RWPE1 (cell line): ENCODE results near the gene ELF4.

Experiments used
- CTCF ChIA-PET: fragments of 350-600 bp; sonication (Branson Sonifier 250); formaldehyde crosslinking; extraction: SDS; loops from one replicate; lab custom pipeline; 2021; lab: Yijun Ruan, JAX
- POLR2A ChIA-PET: fragments of 400-600 bp; formaldehyde crosslinking; extraction: SDS; loops from one replicate; lab custom pipeline; 2020; ENCODE audit warnings: antibody characterized with exemption; ENCODE audit not compliant: low non-redundant PET; lab: Yijun Ruan, JAX
- DNase-seq: peaks from one replicate; pipeline ENCODE4 v3.0.0; 2012; ENCODE audit warnings: low spot score
- H3K27ac ChIP-seq: fragments of 450-650 bp; 2 replicates; pipeline ENCODE4 v1.5.1; 2017
- TF ChIP-seq, protein P1 (sequence below): fragments of 450-650 bp; conservative IDR thresholded peaks from 2 replicates; pipeline ENCODE4 v1.5.1; 2017; ENCODE audit warnings: low read depth, mild to moderate bottlenecking

ELF4 gene

DNA sequence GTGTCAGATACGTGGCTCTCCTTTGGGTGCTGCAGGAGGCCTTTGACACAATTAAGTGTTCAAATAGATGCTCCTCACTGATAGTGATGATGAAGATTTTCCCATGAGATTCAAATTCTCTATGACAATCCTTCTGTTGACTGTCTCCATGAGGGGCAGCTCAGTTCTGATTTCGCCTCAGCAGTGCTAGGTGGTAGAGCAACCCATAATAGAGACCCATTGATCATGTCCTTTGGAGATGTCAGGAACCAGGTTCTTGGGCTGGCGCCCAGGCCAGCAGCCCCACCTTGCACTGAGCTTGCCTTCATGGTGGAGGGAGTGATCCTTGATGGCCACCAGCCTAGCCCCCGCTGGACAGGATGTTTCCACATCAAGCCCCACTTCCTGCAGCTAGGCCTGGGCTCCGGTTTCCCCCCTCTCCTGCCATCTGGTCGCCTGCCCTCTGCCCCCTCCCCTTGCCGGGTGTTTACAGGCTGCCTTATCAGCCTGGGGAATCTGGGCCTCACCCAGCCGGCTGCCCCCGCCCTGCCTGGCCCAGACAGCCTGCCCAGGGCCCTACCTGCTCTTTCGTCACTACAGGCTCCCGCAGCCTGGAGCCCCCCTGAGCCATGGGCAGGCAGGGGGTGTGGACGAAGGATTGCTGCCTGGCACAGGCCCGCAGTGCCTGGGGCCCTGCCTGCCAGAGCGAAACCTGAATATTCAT lies 12.6 kb downstream of the ELF4 start:
- ChIA-PET CTCF (no interaction called here), POLR2A (no interaction called here)
- peak overlapping the region; percentile 78 for H3K27ac ChIP-seq
- TF ChIP-seq, protein P1, sequence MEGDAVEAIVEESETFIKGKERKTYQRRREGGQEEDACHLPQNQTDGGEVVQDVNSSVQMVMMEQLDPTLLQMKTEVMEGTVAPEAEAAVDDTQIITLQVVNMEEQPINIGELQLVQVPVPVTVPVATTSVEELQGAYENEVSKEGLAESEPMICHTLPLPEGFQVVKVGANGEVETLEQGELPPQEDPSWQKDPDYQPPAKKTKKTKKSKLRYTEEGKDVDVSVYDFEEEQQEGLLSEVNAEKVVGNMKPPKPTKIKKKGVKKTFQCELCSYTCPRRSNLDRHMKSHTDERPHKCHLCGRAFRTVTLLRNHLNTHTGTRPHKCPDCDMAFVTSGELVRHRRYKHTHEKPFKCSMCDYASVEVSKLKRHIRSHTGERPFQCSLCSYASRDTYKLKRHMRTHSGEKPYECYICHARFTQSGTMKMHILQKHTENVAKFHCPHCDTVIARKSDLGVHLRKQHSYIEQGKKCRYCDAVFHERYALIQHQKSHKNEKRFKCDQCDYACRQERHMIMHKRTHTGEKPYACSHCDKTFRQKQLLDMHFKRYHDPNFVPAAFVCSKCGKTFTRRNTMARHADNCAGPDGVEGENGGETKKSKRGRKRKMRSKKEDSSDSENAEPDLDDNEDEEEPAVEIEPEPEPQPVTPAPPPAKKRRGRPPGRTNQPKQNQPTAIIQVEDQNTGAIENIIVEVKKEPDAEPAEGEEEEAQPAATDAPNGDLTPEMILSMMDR = no peak
- no peak for DNase-seq

GRCh38 chrX:130095249-130096030 lies 14.9 kb downstream of the ELF4 start:
- H3K27ac ChIP-seq = peak overlapping the region; percentile 58
- ChIA-PET POLR2A (no interaction called here), CTCF (no interaction called here)
- TF ChIP-seq, protein P1 = no peak
- no peak for DNase-seq

DNA sequence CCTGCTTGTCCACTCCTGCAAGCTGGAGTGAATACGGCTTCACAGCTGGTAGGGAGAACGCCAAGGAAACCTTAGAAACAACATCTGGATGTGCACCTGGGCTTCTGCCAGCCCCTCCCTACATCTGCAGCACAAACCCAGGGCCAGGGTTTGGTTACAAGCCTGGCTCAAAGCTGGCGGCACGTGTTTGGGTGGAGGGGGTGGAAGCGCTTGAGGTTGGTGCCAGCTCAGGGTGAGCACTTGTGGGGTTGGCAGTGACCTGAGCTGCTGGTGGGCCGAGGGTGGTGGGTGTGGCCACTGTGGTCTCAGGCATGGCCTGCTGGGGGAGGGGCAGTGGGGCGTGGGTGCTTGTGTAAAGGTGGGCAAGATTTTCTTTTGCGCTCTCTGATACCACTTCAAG lies 15.6 kb downstream of the ELF4 start:
- CTCF ChIA-PET = no interaction called here
- peak overlapping the region; percentile 58 for H3K27ac ChIP-seq
- POLR2A ChIA-PET = no interaction called here
- TF ChIP-seq, protein P1 = no peak
- no peak for DNase-seq

GRCh38 chrX:130093271-130093670 lies 17.0 kb downstream of the ELF4 start:
- no peak for DNase-seq
- CTCF ChIA-PET = no interaction called here
- TF ChIP-seq, protein P1 = no peak
- H3K27ac ChIP-seq = peak overlapping the region; percentile 58; the same call in 1 of the 2 replicates
- POLR2A ChIA-PET = no interaction called here

GRCh38 chrX:130091980-130092522 lies 18.2 kb downstream of the ELF4 start:
- POLR2A ChIA-PET = no interaction called here
- TF ChIP-seq, protein P1 = no peak
- DNase-seq = no peak
- H3K27ac ChIP-seq = peak overlapping the region; percentile 45
- CTCF ChIA-PET = no interaction called here

DNA sequence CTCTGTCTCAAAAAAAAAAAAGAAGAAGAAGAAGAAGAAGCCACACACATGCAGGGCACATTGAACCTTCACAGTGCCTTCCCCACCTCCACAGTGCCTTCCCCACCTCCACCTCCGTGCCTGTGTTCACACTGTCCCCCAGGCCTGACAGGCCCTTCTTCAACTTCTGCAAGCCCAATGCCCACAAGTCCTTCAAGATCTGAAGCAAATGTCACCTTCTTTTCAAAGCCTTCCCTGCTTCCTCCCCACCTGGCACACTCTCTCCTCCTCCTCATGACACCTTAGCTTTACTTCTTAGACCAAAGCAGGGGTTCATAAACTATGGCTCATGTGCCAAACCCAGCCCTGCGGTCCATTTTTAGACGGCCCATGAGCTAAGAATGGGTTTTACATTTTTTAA lies 19.9 kb downstream of the ELF4 start:
- CTCF ChIA-PET = no interaction called here
- POLR2A ChIA-PET = no interaction called here
- TF ChIP-seq, protein P1 = no peak
- peak overlapping the region; percentile 40; the same call in 1 of the 2 replicates for H3K27ac ChIP-seq
- DNase-seq = no peak
